NCI-H774 (cell line): ENCODE data around the gene SERPINA1.

Source experiments
- DNase-seq: peaks from one replicate; lab custom pipeline; 2025; lab: John Stamatoyannopoulos, UW

Gene SERPINA1

DNA sequence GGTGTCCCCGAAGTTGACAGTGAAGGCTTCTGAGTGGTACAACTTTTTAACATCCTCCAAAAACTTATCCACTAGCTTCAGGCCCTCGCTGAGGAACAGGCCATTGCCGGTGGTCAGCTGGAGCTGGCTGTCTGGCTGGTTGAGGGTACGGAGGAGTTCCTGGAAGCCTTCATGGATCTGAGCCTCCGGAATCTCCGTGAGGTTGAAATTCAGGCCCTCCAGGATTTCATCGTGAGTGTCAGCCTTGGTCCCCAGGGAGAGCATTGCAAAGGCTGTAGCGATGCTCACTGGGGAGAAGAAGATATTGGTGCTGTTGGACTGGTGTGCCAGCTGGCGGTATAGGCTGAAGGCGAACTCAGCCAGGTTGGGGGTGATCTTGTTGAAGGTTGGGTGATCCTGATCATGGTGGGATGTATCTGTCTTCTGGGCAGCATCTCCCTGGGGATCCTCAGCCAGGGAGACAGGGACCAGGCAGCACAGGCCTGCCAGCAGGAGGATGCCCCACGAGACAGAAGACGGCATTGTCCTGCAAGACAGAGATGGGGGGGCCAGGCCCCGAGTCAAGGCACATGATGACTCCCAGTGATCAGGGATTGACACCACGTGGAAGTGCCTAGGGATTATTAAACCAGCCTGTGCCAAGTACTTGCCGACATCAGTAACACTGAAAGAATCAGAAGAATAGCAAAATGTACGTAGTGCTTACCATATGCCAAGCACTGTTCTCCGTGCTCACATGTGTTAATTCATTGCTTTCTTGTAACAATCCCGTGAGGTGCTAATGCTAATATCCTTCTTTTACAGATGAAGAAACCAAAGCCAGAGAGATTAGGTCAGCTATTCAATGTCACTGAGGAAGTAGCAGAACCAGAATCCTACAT lies 5.4 kb downstream of the SERPINA1 start:
- no peak for DNase-seq

GRCh38 chr14:94382099-94382715 lies 6.2 kb downstream of the SERPINA1 start:
- DNase-seq: no peak

GRCh38 chr14:94381149-94382030 lies 7.0 kb downstream of the SERPINA1 start:
- DNase-seq: no peak

DNA sequence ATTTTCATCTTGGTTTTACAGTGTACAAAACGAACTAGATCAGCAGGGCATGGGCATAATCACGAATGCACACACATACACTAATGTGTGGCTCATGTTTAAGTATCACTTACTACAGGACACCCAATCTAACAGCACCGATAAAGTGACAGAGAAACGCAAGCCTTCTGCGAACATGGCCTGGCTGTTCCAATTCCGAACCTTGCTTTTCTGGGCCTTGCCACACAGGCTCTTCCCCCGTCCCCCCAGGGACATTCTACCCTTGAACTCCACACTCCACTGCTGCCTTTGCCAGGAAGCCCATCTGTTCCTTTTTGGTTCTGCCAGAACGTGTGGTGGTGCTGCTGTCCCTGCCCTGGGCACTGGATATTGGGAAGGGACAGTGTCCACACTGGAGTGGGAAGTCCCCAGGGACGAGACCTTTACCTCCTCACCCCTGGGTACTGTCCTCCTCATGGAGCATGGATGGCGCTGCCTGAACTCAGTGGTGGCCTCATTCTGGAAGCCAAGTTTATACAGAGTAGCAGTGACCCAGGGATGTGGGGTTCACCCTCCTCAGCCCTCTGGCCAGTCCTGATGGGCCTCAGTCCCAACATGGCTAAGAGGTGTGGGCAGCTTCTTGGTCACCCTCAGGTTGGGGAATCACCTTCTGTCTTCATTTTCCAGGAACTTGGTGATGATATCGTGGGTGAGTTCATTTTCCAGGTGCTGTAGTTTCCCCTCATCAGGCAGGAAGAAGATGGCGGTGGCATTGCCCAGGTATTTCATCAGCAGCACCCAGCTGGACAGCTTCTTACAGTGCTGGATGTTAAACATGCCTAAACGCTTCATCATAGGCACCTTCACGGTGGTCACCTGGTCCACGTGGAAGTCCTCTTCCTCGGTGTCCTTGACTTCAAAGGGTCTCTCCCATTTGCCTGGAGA lies 7.9 kb downstream of the SERPINA1 start:
- DNase-seq: no peak

- no peak for DNase-seq
Measured at GRCh38 chr14:94379291-94380224, 8.8 kb downstream of the SERPINA1 start.

- DNase-seq: no peak
Measured at GRCh38 chr14:94378527-94379290, 9.7 kb downstream of the SERPINA1 start.

GRCh38 chr14:94377866-94378470 lies 10.4 kb downstream of the SERPINA1 start:
- DNase-seq: no peak

DNA sequence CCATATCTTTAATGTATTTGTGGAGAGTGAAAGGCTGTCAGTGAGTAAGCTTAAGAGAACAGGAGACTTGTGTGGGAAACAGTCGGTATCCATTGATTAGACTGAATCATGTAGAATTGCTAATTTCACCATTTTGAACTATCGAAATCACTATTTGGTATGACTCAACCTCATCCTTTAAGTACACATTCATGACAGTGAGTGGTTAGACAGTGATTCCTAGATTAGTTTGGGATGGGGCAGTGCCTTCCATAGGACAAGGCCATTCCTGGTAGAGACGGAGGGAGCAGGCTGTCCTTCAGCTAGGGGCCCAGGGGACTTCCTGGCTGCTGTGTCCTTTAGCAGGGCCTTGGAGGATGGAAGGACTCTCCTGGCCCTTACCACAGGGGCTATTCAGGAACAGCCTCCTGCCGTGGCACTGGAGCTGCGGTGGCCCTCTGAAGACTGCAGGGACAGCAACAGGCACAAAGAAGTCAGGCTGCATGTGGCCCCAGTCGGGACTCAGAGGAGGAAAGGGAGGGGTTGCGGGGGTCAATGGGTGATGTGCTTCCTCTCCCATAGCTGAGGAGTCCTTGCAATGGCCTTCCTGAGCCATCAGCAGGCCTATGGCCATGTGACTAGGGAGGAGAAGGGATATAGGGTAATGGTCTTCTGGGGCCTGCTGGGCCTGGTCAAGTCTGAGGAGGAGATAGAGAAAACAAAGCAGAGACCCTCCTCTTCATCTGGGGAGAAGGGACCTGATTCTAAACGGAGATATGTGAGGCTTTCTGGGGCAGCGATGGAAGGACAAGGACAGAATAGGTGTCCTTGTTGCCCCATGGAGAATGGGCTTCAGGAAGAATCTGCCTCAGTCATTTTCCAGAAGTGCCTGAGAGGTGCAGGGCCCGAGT lies 11.2 kb downstream of the SERPINA1 start:
- no peak for DNase-seq

DNA sequence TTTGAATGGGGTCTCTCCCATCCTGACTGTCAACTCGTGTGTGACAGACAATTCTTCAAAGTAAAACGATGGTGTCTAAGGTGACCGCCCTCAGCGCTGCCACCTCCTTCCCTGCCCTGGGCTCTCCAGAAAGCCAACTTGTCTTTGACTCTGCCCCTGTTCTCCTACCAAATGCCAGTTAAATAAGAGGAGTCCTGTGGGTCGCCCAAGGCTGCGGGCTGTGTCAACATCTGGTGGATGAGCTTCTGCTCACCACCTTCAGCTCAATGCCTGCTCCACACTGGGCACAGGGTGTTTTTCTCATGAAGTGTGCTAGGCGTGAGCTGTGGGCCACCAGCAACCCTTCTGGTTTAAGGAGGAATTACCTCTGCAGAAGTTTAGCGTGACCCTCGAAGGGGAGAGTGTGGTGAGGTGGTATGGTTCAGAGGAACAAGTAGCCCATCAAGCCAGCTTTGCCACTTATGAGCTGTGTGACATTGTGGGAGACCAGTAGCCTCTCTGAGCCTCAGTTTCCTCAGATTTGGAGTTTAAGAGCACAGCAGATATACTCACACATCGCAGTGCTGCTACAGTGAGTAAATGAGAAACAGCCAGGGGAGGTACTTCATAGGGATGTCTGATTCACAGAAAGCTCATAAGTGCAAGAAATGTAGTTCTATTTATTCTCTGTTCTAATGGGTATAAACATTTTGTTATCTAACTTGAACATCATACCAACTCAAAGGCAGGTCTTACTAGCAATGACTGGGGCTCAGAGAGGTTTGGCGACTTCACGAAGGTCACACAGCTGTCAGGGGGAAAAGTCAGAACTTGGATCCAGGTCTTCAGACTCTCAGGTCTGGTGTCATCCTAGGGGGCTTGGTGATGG lies 12.1 kb downstream of the SERPINA1 start:
- no peak for DNase-seq

DNA sequence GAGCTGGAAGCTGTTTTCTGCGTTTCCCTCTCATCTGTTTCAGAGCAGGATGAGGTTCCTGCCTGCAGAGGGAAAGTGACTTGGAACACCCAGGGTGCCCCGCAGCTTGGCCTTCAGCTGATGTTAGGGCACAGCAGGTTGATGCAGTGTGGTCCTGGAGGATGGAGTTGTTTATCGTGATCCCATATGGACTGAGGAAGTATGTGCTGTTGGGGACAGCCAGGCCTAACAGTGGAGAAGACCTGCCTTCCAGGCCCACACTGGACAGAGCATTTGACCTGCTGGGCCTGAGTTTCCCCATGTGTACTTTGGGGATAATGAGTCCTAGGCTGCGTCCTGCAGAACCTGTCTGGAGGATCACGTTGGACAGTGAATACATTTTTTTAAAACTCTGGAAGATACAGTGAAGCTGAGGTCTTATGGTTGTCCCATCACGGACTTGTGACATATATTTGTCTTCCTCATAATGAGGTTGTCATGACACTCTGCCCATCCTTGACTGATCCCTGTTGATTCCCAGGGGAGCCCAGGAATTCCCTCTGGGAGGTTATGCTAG lies 12.8 kb downstream of the SERPINA1 start:
- no peak for DNase-seq

GRCh38 chr14:94374749-94375260 lies 13.6 kb downstream of the SERPINA1 start:
- no peak for DNase-seq

- no peak for DNase-seq
Measured at GRCh38 chr14:94374116-94374515, 14.3 kb downstream of the SERPINA1 start.

GRCh38 chr14:94373708-94374107 lies 14.7 kb downstream of the SERPINA1 start:
- no peak for DNase-seq

- no peak for DNase-seq
Measured at GRCh38 chr14:94372021-94372605, 16.3 kb downstream of the SERPINA1 start.

GRCh38 chr14:94370524-94370910 lies 17.9 kb downstream of the SERPINA1 start:
- no peak for DNase-seq
